Choroid plexus epithelial cell (primary cell): ENCODE data around the gene MRTFB.

ENCODE experiments used
- DNase-seq: peaks from one replicate; pipeline ENCODE4 v3.0.0-alpha.2; 2010; ENCODE audit warnings: low read depth
- H3K4me3 ChIP-seq: 2 replicates; pipeline ENCODE4 v1.5.1; 2011; ENCODE audit warnings: low read depth, mild to moderate bottlenecking, control low read depth, low read length, moderate library complexity
- CTCF ChIP-seq: conservative IDR thresholded peaks from 2 replicates; pipeline ENCODE4 v1.5.1; 2011; ENCODE audit warnings: low read depth, mild to moderate bottlenecking, control low read depth, inconsistent platforms, low read length, moderate library complexity

Gene MRTFB

GRCh38 chr16:14110728-14111251, 39.7 kb downstream of the MRTFB start:
- no peak overlapping the region for H3K4me3 ChIP-seq
- no peak for TF ChIP-seq CTCF
- DNase-seq = no peak

- peak; percentile 47 for DNase-seq
- no peak overlapping the region for H3K4me3 ChIP-seq
- TF ChIP-seq CTCF = no peak
These were observed 40.8 kb downstream of the MRTFB start for GRCh38 chr16:14111713-14112538.

- no peak for TF ChIP-seq CTCF
- no peak overlapping the region for H3K4me3 ChIP-seq
- DNase-seq = no peak
These were observed 41.4 kb downstream of the MRTFB start for GRCh38 chr16:14112539-14112856.

GRCh38 chr16:14113344-14113743, 42.2 kb downstream of the MRTFB start:
- DNase-seq = no peak
- no peak overlapping the region for H3K4me3 ChIP-seq
- no peak for TF ChIP-seq CTCF

GRCh38 chr16:14117051-14117450, 45.9 kb downstream of the MRTFB start:
- TF ChIP-seq CTCF = no peak
- no peak for DNase-seq
- H3K4me3 ChIP-seq = no peak overlapping the region

- no peak for TF ChIP-seq CTCF
- no peak for DNase-seq
- no peak overlapping the region for H3K4me3 ChIP-seq
These were observed 48.7 kb downstream of the MRTFB start for GRCh38 chr16:14119799-14120198.

- DNase-seq = no peak
- no peak for TF ChIP-seq CTCF
- no peak overlapping the region for H3K4me3 ChIP-seq
These were observed 49.2 kb downstream of the MRTFB start for GRCh38 chr16:14120335-14120734.
